Right forelimb (tissue), 1 donor: ENCODE measurements around the gene RPUSD2.

Experiments
- DNase-seq: peaks from one replicate; pipeline ENCODE4 v3.0.0-alpha.2; 2018

The RPUSD2 gene

GRCh38 chr15:40569129-40569953 is at the start of gene RPUSD2:
Gene RPUSD2, plus strand, starts transcription at chr15:40569299. Its CDS starts 39 bp downstream, at chr15:40569338.
- peak; percentile 97 for DNase-seq

DNA sequence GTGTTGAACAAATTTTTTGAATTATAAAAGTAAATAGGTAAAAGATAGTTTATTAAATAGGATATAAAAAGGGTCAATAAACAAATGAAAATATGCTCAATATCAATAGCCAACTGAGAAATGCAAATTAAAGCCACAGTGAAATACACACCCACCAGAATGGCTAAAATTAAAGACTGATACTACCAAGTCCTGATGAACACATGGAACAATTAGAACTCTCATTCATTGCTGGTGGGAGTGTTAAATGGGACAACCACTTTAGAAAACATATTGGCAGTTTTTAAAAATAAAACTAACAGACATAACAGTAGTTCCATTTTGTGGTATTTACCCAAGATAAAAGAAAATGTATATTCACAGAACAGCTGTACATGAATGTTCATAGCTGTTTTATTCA is 45.5 kb upstream of the RPUSD2 start:
- no peak for DNase-seq

DNA sequence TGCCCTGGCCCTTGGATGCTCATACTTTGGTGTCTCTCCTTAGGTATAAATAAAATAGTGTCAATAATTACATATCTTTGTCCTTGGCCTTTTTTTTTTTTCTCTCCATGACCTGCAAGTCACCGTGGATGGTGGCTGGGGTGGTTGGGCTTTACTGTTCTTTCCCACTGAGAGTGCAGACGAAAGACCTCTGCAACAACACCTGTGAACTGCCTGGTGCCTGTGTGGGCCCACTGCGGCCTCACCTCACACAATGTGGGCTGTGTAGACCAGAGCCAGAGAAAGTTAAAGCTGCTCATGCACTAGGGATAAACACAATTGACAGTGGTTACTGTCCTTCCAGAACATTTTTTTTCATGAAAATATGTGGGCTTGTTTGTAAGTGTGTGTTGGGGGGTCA is 43.2 kb upstream of the RPUSD2 start:
- DNase-seq = no peak

- no peak for DNase-seq
Measured at GRCh38 chr15:40528801-40529200, 40.3 kb upstream of the RPUSD2 start.

DNA sequence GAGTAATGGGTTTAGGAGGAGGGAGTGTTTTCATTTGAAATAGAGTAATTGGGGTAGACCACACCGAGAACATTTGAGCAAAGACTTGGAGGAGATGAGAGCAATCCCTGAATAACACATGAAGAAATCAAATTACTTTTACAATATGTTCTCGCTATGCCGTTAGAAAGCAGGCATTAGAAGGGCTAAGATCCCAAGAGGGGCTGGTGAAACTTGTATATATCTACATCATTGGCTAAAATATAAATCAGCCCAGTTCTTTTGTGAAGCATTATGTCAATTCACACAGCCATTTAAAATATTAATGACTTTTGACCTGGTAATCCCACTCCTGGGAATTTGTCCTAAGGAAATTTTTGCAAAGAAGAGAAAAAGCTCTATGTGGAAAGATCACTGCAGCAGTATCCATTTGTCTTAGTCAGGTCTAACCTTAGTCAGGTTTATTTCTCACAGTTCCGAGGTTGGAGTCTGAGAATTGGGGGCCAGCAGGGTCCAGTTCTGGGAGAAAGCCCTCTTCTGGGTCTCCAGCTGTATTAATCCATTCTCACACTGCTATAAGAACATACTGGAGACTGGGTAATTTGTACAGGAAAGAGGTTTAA is 35.2 kb upstream of the RPUSD2 start:
- no peak for DNase-seq

GRCh38 chr15:40534371-40534770 is 34.7 kb upstream of the RPUSD2 start:
- DNase-seq = no peak

- peak; percentile 67 for DNase-seq
Measured at GRCh38 chr15:40536501-40536900, 32.6 kb upstream of the RPUSD2 start.

- DNase-seq = no peak
Measured at GRCh38 chr15:40538976-40539375, 30.1 kb upstream of the RPUSD2 start.

GRCh38 chr15:40543082-40543481 is 26.0 kb upstream of the RPUSD2 start:
- no peak for DNase-seq

- no peak for DNase-seq
Measured at GRCh38 chr15:40543631-40544294, 25.3 kb upstream of the RPUSD2 start.

DNA sequence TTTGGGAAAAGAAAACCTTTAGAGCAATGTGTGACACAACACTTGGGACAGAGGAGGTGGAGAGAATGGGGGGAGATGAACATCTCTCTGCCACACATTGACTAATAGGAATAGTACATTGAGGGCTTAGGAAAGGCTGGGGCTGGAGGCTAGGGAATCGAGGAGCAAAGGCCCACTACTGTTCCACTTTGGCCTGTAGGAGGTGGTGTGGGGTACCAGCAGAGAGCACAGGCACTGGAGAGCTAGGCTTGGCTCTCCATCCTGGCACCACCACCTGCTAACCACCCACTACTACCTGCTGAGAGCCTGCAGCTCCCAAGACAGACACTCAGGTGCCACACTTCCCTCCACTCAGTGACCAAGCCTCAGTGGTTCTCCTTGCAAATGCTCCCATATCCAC is 23.6 kb upstream of the RPUSD2 start:
- no peak for DNase-seq

- DNase-seq = no peak
Measured at GRCh38 chr15:40548610-40549009, 20.5 kb upstream of the RPUSD2 start.

- no peak for DNase-seq
Measured at GRCh38 chr15:40549894-40550293, 19.2 kb upstream of the RPUSD2 start.

- no peak for DNase-seq
Measured at GRCh38 chr15:40550341-40551037, 18.6 kb upstream of the RPUSD2 start.

GRCh38 chr15:40554161-40554525 is 15.0 kb upstream of the RPUSD2 start:
- DNase-seq = no peak

GRCh38 chr15:40555876-40556275 is 13.2 kb upstream of the RPUSD2 start:
- no peak for DNase-seq

- DNase-seq = no peak
Measured at GRCh38 chr15:40558952-40559742, 10.0 kb upstream of the RPUSD2 start.

DNA sequence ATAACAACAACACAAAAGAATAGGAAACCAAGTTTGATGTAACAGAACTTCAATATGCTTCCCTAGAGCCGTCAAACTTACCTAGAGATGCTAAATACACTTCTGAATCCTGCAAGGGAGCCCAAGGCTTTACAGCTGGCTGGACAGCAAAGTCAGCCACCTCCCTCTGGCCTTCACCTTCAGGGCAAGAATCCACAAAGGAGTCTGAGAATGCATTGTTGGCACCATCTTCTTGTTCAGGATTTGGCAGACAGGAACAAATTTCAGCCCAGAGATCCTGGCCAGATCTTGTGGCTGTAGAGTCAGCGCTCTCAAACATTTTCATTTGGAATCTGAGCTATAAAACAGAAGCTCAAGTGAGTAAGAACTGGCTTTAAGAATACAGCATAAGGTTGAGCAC is 6.4 kb upstream of the RPUSD2 start:
- DNase-seq = no peak

- no peak for DNase-seq
Measured at GRCh38 chr15:40563426-40563825, 5.7 kb upstream of the RPUSD2 start.

GRCh38 chr15:40564591-40565332 is 4.3 kb upstream of the RPUSD2 start, which contains the start of gene CCDC32:
Gene CCDC32, minus strand, starts transcription at chr15:40565042. Its CDS starts 2,027 bp downstream, at chr15:40563015.
- DNase-seq = peak; percentile 95
